SH-SY5Y (cell line): ENCODE measurements around the gene FLRT2.

Experiments used
- GATA2 ChIP-seq: IDR thresholded peaks from 2 replicates; pipeline ENCODE4 v1.6.1; 2011; ENCODE audit warnings: mild to moderate bottlenecking, low read depth, low read length
- GATA3 ChIP-seq: IDR thresholded peaks from 2 replicates; pipeline ENCODE4 v1.6.1; 2011; ENCODE audit warnings: low read depth, mild to moderate bottlenecking, low read length, moderate library complexity

Gene FLRT2

DNA sequence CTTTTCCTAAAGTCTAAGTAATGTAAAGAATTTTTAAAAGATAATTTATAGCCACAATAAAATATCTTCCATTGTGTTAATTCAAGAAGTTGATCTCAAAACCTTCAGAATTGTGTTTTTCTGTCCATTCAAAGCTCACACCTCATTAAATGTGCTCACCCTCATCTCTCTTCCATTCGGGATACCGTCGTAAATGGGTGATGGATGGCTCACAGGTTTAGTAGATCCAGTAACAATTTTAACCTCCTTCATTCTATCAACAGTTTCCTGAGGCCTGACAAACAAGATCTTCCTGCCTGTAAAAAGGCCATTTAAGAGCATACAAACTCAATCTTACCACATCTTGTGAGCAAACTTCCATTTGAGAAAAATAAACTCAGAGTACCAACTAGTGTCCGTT, 9.4 kb upstream of the FLRT2 start:
- no peak for TF ChIP-seq GATA2
- no peak for TF ChIP-seq GATA3

DNA sequence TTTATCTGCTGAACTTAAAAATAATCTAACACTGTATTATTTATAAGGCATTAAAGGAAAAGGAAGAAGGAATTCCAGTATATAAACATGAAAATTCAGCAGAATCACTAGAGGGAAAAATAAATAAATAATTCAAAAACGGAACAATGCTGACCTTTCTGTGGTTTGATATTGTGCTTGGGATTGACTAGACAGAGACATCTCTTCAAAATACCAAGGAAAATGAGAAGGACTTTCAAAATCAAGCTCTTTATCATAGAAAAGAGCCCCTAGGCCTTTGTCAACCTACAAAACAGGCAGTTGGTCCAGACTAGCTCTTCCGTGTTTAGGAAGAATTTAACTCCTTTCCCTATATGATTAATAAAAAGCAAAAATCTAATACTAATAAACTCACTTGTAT, 6.3 kb upstream of the FLRT2 start:
- TF ChIP-seq GATA3: no peak
- no peak for TF ChIP-seq GATA2

DNA sequence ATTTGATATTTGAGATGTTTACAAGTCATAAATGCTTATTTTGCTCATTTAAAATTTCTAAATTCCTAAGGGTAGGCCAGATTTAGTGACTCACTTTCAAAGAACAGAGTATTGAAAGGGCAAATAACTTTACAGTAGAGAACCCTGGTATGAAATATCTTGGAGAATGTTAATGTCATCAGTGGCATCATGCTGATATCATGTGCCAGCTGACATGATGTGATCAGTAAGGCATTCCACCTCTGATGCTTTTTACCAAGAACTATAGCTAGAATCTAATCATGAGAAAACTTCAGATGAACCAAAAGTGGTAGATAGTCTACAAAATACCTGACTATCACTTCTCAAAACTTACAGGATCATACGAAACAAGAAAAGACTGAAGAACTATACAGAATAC, 2.9 kb upstream of the FLRT2 start:
- TF ChIP-seq GATA3 (no peak), GATA2 (no peak)

DNA sequence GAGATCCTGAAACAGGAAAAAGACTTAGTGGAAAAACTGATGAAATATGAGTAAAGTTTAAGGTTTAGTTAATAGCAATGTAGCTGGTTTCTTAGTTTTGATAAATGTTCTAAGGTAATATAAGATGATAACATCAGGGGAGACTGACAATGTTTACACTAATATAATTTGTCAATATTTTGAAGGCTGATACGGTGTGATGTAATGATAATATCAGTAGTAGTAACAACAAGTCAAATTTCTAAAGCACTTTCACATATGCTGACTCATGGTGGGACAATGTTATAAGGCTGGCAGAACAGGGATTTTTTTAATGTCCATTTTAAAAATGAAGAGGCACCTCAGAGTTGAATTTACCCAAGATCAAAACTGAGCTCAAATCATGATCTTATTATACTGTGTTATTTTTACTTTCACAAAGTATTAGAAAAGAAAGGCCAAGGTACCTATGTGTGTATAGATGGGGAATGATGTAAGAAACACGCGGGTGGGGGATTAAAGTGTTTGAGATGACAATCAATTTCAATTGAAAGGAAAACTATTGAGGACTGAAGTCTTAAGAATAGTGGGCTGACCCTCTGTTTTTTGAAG, 2.4 kb upstream of the FLRT2 start:
- TF ChIP-seq GATA3: no peak

DNA sequence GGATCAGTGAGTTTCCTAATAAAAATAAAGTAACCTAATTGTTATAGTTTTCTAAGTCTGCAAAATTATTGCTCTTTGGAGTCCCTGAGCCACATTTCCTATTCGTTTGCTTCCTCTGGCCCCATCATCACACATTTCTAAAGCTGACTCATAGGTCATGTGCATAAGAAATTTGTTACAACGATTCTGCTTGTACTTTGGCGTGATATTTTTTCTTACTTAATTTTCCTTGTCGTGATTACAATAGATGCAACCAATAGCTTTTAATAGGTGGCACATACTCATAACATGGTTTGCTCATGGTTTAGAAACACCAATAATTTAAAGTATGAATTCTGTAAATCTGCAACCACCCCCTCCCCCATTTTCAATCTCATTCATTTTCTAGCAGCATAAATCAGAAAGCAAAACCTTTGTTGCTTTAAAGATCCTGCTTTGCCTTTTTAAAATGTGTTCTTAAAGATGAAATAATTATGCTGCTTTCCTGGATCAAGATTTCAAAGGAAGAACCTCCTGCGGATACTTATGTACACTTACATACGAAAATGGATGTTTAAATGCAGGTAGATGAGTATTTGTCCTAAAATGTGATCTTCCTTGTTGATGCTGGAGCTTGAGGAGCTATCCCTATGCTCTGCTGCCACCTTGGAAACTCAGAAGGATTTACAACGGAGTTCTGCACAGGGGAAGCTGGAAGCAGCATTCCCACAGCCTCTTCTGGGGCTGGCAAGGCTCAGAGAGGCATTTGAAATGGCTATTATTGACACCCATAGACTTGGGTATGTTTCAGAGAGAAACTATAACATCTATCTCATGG, 1.7 kb upstream of the FLRT2 start:
- TF ChIP-seq GATA2: no peak
- TF ChIP-seq GATA3: no peak

DNA sequence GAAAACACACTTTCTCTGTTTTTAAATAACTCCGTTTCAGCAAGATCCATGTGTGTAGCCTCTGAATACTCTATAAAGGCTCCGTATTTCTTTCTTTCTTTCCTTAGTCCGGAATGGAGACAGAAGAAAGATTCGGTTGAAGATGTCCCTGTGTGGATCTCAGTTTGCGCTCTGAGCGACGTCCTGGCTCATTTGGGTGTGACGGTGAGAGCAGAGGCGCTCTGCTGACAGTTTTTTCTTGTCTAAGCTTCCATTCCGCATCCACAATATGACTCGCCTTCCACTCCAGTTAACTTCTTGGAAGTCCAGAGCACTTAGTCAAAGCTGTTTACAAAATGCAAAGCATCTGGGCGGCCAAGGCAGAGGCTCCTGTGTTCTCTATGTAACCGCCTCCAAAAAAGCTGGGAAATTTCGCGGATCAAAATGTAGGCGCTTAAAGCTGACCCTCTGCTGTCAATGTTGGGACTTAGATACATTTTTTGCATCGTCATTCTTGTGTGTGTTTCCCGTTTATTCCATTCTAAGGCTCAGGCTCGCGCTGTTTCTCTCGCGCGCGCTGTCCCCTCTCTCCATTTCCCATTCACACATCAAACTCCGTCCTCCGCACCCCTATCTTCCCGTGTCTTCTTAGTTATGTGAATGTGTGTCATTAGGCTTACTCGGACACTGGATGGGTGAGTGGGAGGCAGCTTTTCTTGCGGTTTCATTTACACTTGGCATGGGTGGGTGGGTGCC, 880 bp upstream of the FLRT2 start:
- no peak for TF ChIP-seq GATA3
- TF ChIP-seq GATA2: no peak

DNA sequence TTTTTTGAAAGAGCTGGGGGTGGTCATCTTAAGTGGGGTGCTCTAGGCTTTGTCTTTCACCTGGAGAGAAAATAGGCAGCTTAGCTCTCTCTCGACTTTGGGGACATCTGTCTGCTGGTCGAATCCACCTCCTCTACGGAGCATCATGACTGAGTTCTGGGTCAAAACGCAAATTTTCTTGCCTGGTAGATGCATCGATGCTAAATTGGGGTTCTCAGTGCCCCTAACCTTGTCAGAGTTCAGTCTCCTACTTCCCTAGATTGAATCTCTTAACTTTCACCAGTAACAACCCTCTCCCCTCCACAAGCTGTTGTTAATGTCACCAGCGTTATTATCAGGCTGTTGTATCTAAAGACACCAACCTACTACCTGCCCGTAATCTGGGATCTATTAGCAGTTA, 682 bp downstream of the FLRT2 start:
- TF ChIP-seq GATA2: no peak
- TF ChIP-seq GATA3: no peak

DNA sequence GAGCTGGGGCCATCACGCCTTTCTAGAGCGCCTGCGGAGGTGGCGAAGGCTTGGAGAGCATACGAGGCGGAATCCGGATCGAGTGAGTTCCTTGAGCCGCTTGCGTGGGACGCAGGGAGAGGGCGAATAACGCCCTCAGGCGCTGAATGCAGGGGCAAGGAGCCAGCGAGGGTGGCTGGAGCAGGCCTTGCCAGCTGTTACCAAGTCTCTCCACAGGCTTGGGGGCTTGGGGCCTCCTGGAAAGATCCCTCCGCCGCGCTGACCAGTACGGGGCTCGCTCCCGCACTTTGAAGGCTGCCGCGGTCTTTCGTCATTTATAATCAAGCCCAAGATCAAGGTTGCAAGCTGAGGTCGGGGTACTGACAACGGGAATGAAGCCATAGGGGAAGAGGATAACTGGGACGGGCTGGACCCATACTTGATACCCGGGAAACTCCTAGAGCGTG, 1.2 kb downstream of the FLRT2 start:
- TF ChIP-seq GATA2: no peak
- no peak for TF ChIP-seq GATA3

DNA sequence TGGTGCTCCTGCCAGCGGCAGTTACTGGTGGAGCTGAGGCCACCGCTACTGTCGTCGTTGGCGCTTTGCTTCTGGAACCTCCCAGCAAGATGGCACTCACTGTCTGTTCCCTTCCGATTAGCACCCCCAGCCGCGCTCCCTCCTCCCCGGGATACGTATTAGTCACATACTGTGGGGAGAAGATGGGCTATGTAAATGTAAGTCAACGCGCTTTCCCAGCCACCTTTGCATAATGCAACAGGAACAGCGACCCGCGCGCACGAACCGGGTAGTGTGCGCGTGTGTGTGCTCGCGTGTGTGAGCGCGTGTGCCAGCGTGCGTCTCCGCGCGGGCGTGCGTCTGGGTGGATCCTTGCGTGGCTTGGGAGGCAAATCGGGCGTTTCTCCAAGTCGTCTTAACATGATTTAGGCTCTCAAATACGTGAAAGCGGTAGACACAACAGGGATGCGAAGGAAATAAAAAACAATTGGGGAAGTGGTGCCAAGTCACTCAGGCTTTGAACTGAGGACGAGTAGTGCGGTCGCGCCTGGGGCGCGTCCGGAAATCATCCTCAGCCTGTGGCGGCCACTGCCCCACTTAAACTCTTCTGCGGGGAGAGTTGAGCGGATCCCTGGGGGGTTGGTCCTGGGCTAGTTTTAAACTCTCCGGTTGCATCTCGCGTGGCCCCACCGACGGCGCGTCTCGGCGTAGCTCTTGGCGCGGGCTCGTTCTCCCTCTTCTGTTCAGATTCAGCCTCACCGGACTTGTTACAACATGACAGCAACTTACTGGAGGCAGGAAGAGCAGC, 1.8 kb downstream of the FLRT2 start:
- TF ChIP-seq GATA2 (no peak), GATA3 (no peak)

DNA sequence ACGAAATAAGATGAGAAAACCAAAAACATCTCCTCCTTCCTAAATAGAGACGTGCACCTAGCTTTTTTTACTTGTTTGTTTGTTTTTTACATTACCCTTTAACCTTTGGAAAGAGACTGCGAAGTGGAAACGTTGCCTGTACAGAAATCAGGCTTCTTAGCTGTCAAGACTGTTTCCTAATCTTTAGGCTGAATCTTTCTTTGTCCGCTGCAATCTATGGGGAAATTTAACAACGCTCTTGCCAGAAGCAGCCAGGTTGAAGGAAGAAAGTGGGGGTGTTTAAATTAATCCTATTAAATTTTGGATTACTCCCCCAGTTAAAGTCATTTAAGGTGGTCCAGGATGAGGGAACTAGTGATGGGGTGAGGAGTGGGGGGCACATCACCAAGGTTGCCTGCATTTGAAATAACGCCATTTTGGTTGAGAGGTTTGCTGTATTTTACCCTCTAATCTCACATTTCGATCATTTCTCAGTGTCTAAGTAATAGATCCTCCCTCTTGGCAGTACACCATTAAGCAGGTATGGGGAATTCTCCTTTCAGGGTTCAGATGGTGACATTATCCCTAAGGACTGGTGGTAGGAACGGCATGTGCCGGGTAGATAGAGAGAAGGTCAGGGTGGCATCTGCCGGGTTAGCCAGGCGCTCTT, 2.6 kb downstream of the FLRT2 start:
- TF ChIP-seq GATA3 (no peak), GATA2 (no peak)

DNA sequence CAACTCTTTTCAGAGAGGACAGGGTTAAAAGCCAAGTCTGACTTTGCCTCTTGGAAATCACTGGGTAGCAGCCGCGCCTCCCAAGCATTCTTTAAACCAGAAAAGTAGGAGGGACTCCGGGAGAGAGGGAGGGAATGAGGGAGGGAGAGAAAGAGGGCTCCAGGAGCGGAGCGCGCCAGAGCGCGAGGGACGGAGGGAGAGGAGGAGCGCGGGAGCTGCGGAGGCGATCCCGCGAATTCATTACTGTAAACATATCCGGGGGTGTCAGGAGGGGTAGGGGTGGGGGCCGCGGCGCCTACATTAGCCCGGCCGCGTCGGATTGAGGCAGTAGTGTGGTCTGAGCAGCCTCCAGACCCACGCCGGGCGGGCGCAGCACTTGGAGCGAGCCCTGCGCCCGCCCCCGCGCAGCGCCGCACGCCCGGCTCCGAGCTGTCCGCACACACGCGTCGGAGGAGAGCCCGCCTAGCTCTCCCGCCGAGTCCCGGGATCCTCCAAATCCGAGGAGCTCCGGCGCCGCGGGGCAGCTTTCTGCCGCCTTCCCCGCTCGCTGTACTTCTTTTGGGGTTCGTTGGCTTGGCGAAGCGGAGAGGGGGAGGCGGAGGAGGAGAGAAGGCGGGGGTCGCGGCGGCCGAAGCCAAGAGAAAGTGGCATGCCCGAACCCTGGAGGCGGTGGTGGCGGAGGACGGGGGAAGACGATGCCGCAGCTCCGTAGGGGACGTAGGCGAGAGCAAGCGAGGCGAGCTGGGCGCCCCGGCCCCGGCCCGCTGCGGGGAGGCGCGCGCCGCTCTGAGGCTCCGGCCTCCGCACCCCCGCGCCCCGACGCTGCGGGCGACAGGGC, 3.3 kb downstream of the FLRT2 start:
- TF ChIP-seq GATA3 (no peak), GATA2 (no peak)

DNA sequence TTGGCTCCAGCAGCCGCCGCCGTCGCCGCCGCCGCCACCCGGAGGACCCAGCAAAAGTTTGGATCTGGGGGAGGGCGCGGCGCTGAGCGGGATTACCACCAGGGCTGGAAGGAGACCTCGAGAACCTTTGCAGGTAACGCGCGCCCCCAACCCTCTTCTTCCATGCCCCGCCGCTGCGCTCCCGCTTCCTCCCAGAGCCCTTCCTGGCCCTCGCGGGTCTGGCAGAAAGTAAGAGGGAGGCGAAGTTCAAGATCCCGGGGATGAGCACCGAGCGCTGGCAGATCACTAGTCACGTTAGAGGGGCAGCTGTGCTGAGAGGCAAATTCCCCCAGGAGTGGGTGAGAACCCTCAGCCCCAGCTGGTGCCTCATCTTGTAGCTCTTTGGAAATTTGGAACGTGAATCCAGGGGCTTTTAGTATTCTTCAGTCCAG, 3.9 kb downstream of the FLRT2 start:
- TF ChIP-seq GATA2 (no peak), GATA3 (no peak)
